Endodermal cell (in vitro differentiated cells): ENCODE results near the gene SLC34A3. TPM values are rescaled to one million over a fixed set of nuclear protein-coding genes. Genes with fewer than 3 reads are reported as not detected.

ENCODE experiments used
- total RNA-seq, 2 donors: library from RNA; stranded (reverse); fragmentation: NEBNext Ultra II Directional in 1 of 2; extraction: Animal tissue kit (Norgen Biotek cat#: 25700) in 1 of 2; gene quantifications; 2 replicates in 1 of 2; 3 replicates in 1 of 2; pipeline ENCODE4 v1.2.1, GENCODE V29; 2021

SLC34A3 gene
- total RNA-seq, 2 donors from 2014 or later = 0.15 TPM; not detected in 1

Other genes with a start within 250 kb of the SLC34A3 start
- 1 to 10 TPM; 1.4 to 2.2 TPM for gene LCNL1, start 247.9 kb upstream of the SLC34A3 start, total RNA-seq
- gene PAXX, start 238.5 kb upstream of the SLC34A3 start, total RNA-seq = 10 to 100 TPM; 58.3 to 66.7 TPM
- gene CLIC3, start 234.3 kb upstream of the SLC34A3 start, total RNA-seq = under 1 TPM in 1 of 2 donors, not detected in 1; 0.46 TPM
- gene ABCA2, start 202.7 kb upstream of the SLC34A3 start, total RNA-seq = 10 to 100 TPM; 21.5 to 30.0 TPM
- not detected for gene FUT7, start 198.8 kb upstream of the SLC34A3 start, total RNA-seq
- 10 to 100 TPM; 60.8 to 73.3 TPM for gene NPDC1, start 184.7 kb upstream of the SLC34A3 start, total RNA-seq
- gene ENTPD2, start 176.8 kb upstream of the SLC34A3 start, total RNA-seq = 1 to 10 TPM; 1.2 to 2.4 TPM
- 10 to 100 TPM; 20.8 to 24.9 TPM for gene SAPCD2, start 160.3 kb upstream of the SLC34A3 start, total RNA-seq
- 1 to 10 TPM; 2.6 to 4.5 TPM for gene UAP1L1, start 153.4 kb upstream of the SLC34A3 start, total RNA-seq
- gene MAN1B1, start 143.9 kb upstream of the SLC34A3 start, total RNA-seq = 10 to 100 TPM; 62.1 to 63.5 TPM
- 10 to 100 TPM; 20.1 to 30.6 TPM for gene DPP7, start 116.2 kb upstream of the SLC34A3 start, total RNA-seq
- gene GRIN1, start 91.7 kb upstream of the SLC34A3 start, total RNA-seq = under 1 TPM; 0.35 to 0.73 TPM
- under 1 TPM in 1 of 2 donors, not detected in 1; 0.53 TPM for gene LRRC26, start 60.9 kb upstream of the SLC34A3 start, total RNA-seq
- gene TMEM210, start 58.8 kb upstream of the SLC34A3 start, total RNA-seq = under 1 TPM in 1 of 2 donors, not detected in 1; 0.62 TPM
- gene ANAPC2, start 42.3 kb upstream of the SLC34A3 start, total RNA-seq = 10 to 100 TPM; 66.5 to 69.2 TPM
- 10 to 100 TPM; 66.5 to 67.7 TPM for gene SSNA1, start 42.2 kb upstream of the SLC34A3 start, total RNA-seq
- 10 to 100 TPM; 19.0 to 23.9 TPM for gene TPRN, start 30.2 kb upstream of the SLC34A3 start, total RNA-seq
- 10 to 100 TPM; 34.0 to 39.5 TPM for gene TMEM203, start 25.3 kb upstream of the SLC34A3 start, total RNA-seq
- gene NDOR1, start 25.2 kb upstream of the SLC34A3 start, total RNA-seq = 10 to 100 TPM; 39.2 to 41.4 TPM
- 10 to 100 TPM; 10.5 to 15.6 TPM for gene RNF208, start 8.7 kb upstream of the SLC34A3 start, total RNA-seq
- 1 to 10 TPM; 1.4 to 1.8 TPM for gene CYSRT1, start 5.7 kb upstream of the SLC34A3 start, total RNA-seq
- gene RNF224, start 3.4 kb upstream of the SLC34A3 start, total RNA-seq = under 1 TPM; 0.24 to 0.38 TPM
- 100 to 1,000 TPM; 328 to 415 TPM for gene TUBB4B, start 10.4 kb downstream of the SLC34A3 start, total RNA-seq
- gene STPG3, start 20.4 kb downstream of the SLC34A3 start, total RNA-seq = not detected
- gene NELFB, start 24.4 kb downstream of the SLC34A3 start, total RNA-seq = 10 to 100 TPM; 73.3 to 86.6 TPM
- gene TOR4A, start 46.8 kb downstream of the SLC34A3 start, total RNA-seq = 10 to 100 TPM; 14.2 to 18.9 TPM
- gene NRARP, start 71.4 kb downstream of the SLC34A3 start, total RNA-seq = 10 to 100 TPM; 12.1 to 12.9 TPM
- gene EXD3, start 192.3 kb downstream of the SLC34A3 start, total RNA-seq = 10 to 100 TPM; 15.5 to 31.0 TPM
- gene NOXA1, start 192.5 kb downstream of the SLC34A3 start, total RNA-seq = 1 to 10 TPM; 5.0 to 5.9 TPM
- gene ENTPD8, start 210.5 kb downstream of the SLC34A3 start, total RNA-seq = under 1 TPM; 0.33 to 0.75 TPM
- 10 to 100 TPM; 58.9 to 66.0 TPM for gene NSMF, start 228.4 kb downstream of the SLC34A3 start, total RNA-seq